ENCODE measurements around the gene GPR152. TPM values are rescaled to one million over a fixed set of nuclear protein-coding genes. Genes with fewer than 3 reads are reported as not detected.

The GPR152 gene
- total RNA-seq, 1 experiment from 2014 or later: not detected

GRCh38 chr11:67415501-67416304 lies 36.8 kb downstream of the GPR152 start, which contains the start of gene CARNS1:
Gene CARNS1 (plus strand): TSS chr11:67415678. CDS start chr11:67416200, 522 bp downstream.
- H2BK15ac ChIP-seq (ENCODE audit: low read depth, low read length): no peak within 1 kb of the TSS
- no peaks in the 10 kb centered on the region for H3K27me3 ChIP-seq (ENCODE audit: insufficient read depth, low read length)
- H3K9ac ChIP-seq (ENCODE audit: extremely low read depth, insufficient read length, low read length): no peak within 1 kb of the TSS
- no peak within 1 kb of the TSS for H2BK5ac ChIP-seq (ENCODE audit: insufficient read length, low read length)
- Mint-ChIP-seq H3K27me3 (ENCODE audit: low read depth) (peaks cover 49% of the 10 kb centered on the region), H3K4me1 (peaks cover 18 to 26% of the 10 kb centered on the region in 2 experiments), H3K9me3 (no peaks in the 10 kb centered on the region; a peak in 1 of 5 replicates), H3K36me3 (ENCODE audit: insufficient read depth in 1 of 3, low read depth in 3 of 3) (peaks cover 0 to 1% (median 0%) of the 10 kb centered on the region in 3 experiments; a peak in 1 of 7 replicates), H3K4me3 (peak within 1 kb of the TSS; percentile 66 to 85), H3K27ac (peak within 1 kb of the TSS in 1 of 3 experiments; percentile 72; a peak in 2 of 7 replicates)
- H3K27ac ChIP-seq (ENCODE audit: insufficient read length, low read depth, low read length): no peak within 1 kb of the TSS
- no peak within 1 kb of the TSS for H3T11ph ChIP-seq (ENCODE audit: low read length)
- H2BK120ac ChIP-seq (ENCODE audit: low read depth, low read length, poor library complexity, severe bottlenecking): no peak within 1 kb of the TSS
- H2AK5ac ChIP-seq (ENCODE audit: insufficient read length, low read length): no peak within 1 kb of the TSS
- no peak within 1 kb of the TSS for H3K56ac ChIP-seq (ENCODE audit: insufficient read length, low read depth, low read length)
- H2BK12ac ChIP-seq (ENCODE audit: insufficient read length, low read depth, low read length): no peak within 1 kb of the TSS
- H3K4me2 ChIP-seq (ENCODE audit: insufficient read depth, insufficient read length, low read length): peak within 1 kb of the TSS; percentile 44
- H3K79me1 ChIP-seq (ENCODE audit: insufficient read depth, low read depth, low read length, poor library complexity, severe bottlenecking): no peaks in the 10 kb centered on the region
- WGBS (ENCODE audit: extremely low coverage, insufficient read length, low lambda C conversion rate): no CpG with 5 or more reads among the region's 67 CpGs
- no peaks in the 10 kb centered on the region for H4K20me1 ChIP-seq (ENCODE audit: control insufficient read depth, insufficient read depth, insufficient read length)
- no peaks in the 10 kb centered on the region for H3K23me2 ChIP-seq (ENCODE audit: insufficient read length, low read depth, low read length, poor library complexity, severe bottlenecking)
- no peak within 1 kb of the TSS for H2BK20ac ChIP-seq (ENCODE audit: low read depth, low read length, poor library complexity, severe bottlenecking)
- peak; percentile 76 for DNase-seq
- no peak within 1 kb of the TSS for H3K4ac ChIP-seq (ENCODE audit: low read depth, low read length)
- no peak within 1 kb of the TSS for H4K8ac ChIP-seq (replicated peaks; ENCODE audit: insufficient read length, low read depth, low read length)
- H3K18ac ChIP-seq (ENCODE audit: insufficient read length, low read depth, low read length): no peak within 1 kb of the TSS
- H4K91ac ChIP-seq (ENCODE audit: insufficient read length, low read depth, low read length): no peak within 1 kb of the TSS
- H3K79me2 ChIP-seq (ENCODE audit: insufficient read depth, low read length): no peaks in the 10 kb centered on the region
- H4K5ac ChIP-seq (ENCODE audit: insufficient read length, low read depth, low read length): no peak within 1 kb of the TSS
- H2AFZ ChIP-seq (ENCODE audit: low read length): no peak within 1 kb of the TSS
- no peaks in the 10 kb centered on the region for H3K9me3 ChIP-seq (ENCODE audit: control insufficient read depth, low read depth, low read length)
- TF ChIP-seq, protein P1, sequence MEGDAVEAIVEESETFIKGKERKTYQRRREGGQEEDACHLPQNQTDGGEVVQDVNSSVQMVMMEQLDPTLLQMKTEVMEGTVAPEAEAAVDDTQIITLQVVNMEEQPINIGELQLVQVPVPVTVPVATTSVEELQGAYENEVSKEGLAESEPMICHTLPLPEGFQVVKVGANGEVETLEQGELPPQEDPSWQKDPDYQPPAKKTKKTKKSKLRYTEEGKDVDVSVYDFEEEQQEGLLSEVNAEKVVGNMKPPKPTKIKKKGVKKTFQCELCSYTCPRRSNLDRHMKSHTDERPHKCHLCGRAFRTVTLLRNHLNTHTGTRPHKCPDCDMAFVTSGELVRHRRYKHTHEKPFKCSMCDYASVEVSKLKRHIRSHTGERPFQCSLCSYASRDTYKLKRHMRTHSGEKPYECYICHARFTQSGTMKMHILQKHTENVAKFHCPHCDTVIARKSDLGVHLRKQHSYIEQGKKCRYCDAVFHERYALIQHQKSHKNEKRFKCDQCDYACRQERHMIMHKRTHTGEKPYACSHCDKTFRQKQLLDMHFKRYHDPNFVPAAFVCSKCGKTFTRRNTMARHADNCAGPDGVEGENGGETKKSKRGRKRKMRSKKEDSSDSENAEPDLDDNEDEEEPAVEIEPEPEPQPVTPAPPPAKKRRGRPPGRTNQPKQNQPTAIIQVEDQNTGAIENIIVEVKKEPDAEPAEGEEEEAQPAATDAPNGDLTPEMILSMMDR (conservative IDR thresholded peaks at IDR 0.05): no peak
- no peaks in the 10 kb centered on the region for H3K4me1 ChIP-seq (ENCODE audit: insufficient read depth, low read length)
- H3K14ac ChIP-seq (ENCODE audit: insufficient read depth, low read length): no peak within 1 kb of the TSS
- no peak within 1 kb of the TSS for H3K23ac ChIP-seq (ENCODE audit: insufficient read length, low read depth, low read length)
